Measurements from ENCODE around the gene OR2F1.

OR2F1 gene

GRCh38 chr7:143954544-143954943 is at the start of gene OR2F1:
OR2F1 (plus strand) TSS chr7:143954844; CDS start chr7:143959971, 5,127 bp downstream.
- no peak for DNase-seq

- no peak for DNase-seq
Observed at GRCh38 chr7:143905509-143905908, 49.1 kb upstream of the OR2F1 start.

GRCh38 chr7:143906151-143906550 is 48.5 kb upstream of the OR2F1 start:
- no peak for DNase-seq

GRCh38 chr7:143906895-143907294 is 47.7 kb upstream of the OR2F1 start:
- DNase-seq, result no peak

- no peak for DNase-seq
Observed at GRCh38 chr7:143908120-143908519, 46.5 kb upstream of the OR2F1 start.

GRCh38 chr7:143909863-143910262 is 44.8 kb upstream of the OR2F1 start:
- no peak for DNase-seq

- no peak for DNase-seq
Observed at GRCh38 chr7:143910473-143911248, 44.0 kb upstream of the OR2F1 start.

GRCh38 chr7:143913945-143914615 is 40.6 kb upstream of the OR2F1 start:
- DNase-seq, result no peak

GRCh38 chr7:143914938-143915652 is 39.5 kb upstream of the OR2F1 start:
- no peak for DNase-seq

- DNase-seq, result no peak
Observed at GRCh38 chr7:143924851-143925250, 29.8 kb upstream of the OR2F1 start.

GRCh38 chr7:143929224-143929920 is 25.3 kb upstream of the OR2F1 start:
- no peak for DNase-seq

GRCh38 chr7:143931739-143932138 is 22.9 kb upstream of the OR2F1 start:
- no peak for DNase-seq

GRCh38 chr7:143934526-143935325 is 19.9 kb upstream of the OR2F1 start, which contains the start of gene OR2F2:
OR2F2 (plus strand) TSS chr7:143935233; CDS start chr7:143935233, 0 bp downstream.
- DNase-seq, result no peak

- no peak for DNase-seq
Observed at GRCh38 chr7:143936087-143937009, 18.3 kb upstream of the OR2F1 start.

GRCh38 chr7:143938379-143939243 is 16.0 kb upstream of the OR2F1 start:
- no peak for DNase-seq

GRCh38 chr7:143945423-143945822 is 9.2 kb upstream of the OR2F1 start:
- no peak for DNase-seq

GRCh38 chr7:143947111-143947510 is 7.5 kb upstream of the OR2F1 start:
- no peak for DNase-seq

- no peak for DNase-seq
Observed at GRCh38 chr7:143948733-143949132, 5.9 kb upstream of the OR2F1 start.

- DNase-seq, result no peak
Observed at GRCh38 chr7:143953421-143953820, 1.2 kb upstream of the OR2F1 start.

- DNase-seq, result no peak
Observed at GRCh38 chr7:143954135-143954534, 509 bp upstream of the OR2F1 start.
